Panc1 (cell line): ENCODE results near the gene HK3.
"Not testable (repeated sequence)": the region's sequence is repeated elsewhere in the genome, so short reads cannot be mapped to it uniquely, and the experiment has no call there.

Experiments used
- TCF7L2 ChIP-seq: IDR thresholded peaks from 2 replicates; pipeline ENCODE4 v1.6.1; 2011; ENCODE audit warnings: mild to moderate bottlenecking, low read depth, low read length, inconsistent platforms
- TF ChIP-seq, protein P1 (sequence below), 2 experiments: IDR thresholded peaks; 2 replicates each; pipeline ENCODE4 v1.6.1; 2011 to 2012; ENCODE audit warnings: low read depth in 2 of 2, control low read depth in 1 of 2, low read length in 1 of 2, mild to moderate bottlenecking in 1 of 2, moderate library complexity in 1 of 2; ENCODE audit not compliant: insufficient read depth in 1 of 2
- TF ChIP-seq, protein P2 (sequence below): fragments of 450-650 bp; IDR thresholded peaks from 2 replicates; pipeline ENCODE4 v1.5.1; 2017; ENCODE audit warnings: mild to moderate bottlenecking

DNA sequence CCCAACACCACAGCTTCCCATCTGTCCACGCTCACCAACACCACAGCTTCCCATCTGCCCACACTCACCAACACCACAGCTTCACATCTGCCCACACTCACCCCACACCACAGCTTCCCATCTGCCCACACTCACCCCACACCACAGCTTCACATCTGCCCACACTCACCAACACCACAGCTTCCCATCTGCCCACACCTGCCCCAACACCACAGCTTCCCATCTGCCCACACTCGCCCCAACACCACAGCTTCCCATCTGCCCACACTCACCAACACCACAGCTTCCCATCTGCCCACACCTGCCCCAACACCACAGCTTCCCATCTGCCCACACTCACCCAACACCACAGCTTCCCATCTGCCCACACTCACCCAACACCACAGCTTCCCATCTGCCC, 26.6 kb downstream of the HK3 start:
- TF ChIP-seq, protein P1, sequence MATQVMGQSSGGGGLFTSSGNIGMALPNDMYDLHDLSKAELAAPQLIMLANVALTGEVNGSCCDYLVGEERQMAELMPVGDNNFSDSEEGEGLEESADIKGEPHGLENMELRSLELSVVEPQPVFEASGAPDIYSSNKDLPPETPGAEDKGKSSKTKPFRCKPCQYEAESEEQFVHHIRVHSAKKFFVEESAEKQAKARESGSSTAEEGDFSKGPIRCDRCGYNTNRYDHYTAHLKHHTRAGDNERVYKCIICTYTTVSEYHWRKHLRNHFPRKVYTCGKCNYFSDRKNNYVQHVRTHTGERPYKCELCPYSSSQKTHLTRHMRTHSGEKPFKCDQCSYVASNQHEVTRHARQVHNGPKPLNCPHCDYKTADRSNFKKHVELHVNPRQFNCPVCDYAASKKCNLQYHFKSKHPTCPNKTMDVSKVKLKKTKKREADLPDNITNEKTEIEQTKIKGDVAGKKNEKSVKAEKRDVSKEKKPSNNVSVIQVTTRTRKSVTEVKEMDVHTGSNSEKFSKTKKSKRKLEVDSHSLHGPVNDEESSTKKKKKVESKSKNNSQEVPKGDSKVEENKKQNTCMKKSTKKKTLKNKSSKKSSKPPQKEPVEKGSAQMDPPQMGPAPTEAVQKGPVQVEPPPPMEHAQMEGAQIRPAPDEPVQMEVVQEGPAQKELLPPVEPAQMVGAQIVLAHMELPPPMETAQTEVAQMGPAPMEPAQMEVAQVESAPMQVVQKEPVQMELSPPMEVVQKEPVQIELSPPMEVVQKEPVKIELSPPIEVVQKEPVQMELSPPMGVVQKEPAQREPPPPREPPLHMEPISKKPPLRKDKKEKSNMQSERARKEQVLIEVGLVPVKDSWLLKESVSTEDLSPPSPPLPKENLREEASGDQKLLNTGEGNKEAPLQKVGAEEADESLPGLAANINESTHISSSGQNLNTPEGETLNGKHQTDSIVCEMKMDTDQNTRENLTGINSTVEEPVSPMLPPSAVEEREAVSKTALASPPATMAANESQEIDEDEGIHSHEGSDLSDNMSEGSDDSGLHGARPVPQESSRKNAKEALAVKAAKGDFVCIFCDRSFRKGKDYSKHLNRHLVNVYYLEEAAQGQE (IDR thresholded peaks at IDR 0.05; ENCODE audit: insufficient read depth in 1 of 2, low read depth in 2 of 2, low read length in 1 of 2) = not testable (repeated sequence)
- not testable (repeated sequence) for TF ChIP-seq TCF7L2
- TF ChIP-seq, protein P2, sequence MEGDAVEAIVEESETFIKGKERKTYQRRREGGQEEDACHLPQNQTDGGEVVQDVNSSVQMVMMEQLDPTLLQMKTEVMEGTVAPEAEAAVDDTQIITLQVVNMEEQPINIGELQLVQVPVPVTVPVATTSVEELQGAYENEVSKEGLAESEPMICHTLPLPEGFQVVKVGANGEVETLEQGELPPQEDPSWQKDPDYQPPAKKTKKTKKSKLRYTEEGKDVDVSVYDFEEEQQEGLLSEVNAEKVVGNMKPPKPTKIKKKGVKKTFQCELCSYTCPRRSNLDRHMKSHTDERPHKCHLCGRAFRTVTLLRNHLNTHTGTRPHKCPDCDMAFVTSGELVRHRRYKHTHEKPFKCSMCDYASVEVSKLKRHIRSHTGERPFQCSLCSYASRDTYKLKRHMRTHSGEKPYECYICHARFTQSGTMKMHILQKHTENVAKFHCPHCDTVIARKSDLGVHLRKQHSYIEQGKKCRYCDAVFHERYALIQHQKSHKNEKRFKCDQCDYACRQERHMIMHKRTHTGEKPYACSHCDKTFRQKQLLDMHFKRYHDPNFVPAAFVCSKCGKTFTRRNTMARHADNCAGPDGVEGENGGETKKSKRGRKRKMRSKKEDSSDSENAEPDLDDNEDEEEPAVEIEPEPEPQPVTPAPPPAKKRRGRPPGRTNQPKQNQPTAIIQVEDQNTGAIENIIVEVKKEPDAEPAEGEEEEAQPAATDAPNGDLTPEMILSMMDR = not testable (repeated sequence)
